NCI-H526 (cell line): Measurements from ENCODE around the gene TMUB1.
A peak's percentile ranks its signal among the peaks of the same experiment; 100 is the strongest.

Experiments used
- DNase-seq, 2 experiments: peaks; one replicate each; lab custom pipeline; 2025; lab: John Stamatoyannopoulos, UW

TMUB1 gene

GRCh38 chr7:151121380-151122170 is 38.3 kb upstream of the TMUB1 start:
- DNase-seq: no peak

DNA sequence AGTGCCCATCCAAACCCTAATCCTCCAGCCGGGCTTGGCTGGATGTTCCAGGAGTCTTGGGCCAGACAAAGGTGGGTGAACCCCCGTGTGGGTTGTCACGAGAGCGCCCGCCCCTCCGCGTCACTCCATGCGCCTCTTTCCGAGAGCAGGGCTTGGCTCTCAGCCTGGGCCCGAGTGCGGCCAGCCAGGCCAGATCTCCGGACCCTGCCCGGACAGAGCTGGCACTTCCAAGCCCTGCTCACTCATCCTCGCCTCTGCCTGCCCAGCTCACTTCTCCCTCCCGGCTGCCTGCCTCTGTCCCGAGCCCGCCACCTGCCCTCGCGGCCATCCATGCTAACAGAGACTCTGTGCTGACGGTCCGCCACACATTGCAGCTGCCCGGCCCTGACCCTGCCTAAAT is 37.6 kb upstream of the TMUB1 start:
- no peak for DNase-seq

DNA sequence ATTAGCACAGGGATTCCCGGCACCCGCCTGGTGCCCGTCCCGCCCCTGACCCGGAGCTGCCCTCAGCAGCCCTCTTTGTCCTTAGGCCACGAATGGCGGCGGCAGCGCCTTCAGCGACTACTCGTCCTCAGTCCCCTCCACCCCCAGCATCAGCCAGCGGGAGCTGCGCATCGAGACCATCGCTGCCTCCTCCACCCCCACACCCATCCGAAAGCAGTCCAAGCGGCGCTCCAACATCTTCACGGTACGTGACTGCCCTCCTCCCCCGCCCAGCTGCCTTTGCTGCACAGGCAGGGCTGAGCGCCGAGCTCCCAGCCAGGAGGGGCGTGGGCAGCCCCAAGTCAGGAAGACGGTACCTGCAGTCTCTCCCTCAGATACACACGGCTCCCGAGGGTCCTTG is 36.6 kb upstream of the TMUB1 start:
- DNase-seq: no peak

DNA sequence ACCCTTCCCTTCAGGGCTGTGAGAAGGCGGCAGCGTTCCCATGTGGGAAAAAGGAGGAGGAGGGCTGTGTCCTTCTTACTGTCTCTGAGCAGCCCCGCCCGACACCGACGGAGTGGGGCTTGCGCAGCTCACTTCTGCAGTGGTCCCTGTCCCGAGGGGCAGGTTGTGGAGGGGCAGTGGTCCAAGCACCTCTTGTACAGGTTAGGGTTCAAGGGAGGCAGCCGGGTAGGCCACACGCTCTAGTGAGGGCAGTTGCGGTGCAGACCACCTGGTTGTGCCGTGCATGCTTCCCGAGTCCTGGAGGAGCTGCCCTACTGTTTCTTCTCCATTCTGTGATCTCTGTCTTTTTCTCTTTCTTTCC is 35.7 kb upstream of the TMUB1 start:
- no peak for DNase-seq

GRCh38 chr7:151118108-151119054 is 35.1 kb upstream of the TMUB1 start:
- DNase-seq: no peak

GRCh38 chr7:151117565-151117964 is 34.3 kb upstream of the TMUB1 start:
- no peak for DNase-seq

- no peak for DNase-seq
Observed at GRCh38 chr7:151116603-151117440, 33.5 kb upstream of the TMUB1 start.

GRCh38 chr7:151115836-151116418 is 32.6 kb upstream of the TMUB1 start:
- DNase-seq: peak in 1 of 2 experiments; percentile 44

DNA sequence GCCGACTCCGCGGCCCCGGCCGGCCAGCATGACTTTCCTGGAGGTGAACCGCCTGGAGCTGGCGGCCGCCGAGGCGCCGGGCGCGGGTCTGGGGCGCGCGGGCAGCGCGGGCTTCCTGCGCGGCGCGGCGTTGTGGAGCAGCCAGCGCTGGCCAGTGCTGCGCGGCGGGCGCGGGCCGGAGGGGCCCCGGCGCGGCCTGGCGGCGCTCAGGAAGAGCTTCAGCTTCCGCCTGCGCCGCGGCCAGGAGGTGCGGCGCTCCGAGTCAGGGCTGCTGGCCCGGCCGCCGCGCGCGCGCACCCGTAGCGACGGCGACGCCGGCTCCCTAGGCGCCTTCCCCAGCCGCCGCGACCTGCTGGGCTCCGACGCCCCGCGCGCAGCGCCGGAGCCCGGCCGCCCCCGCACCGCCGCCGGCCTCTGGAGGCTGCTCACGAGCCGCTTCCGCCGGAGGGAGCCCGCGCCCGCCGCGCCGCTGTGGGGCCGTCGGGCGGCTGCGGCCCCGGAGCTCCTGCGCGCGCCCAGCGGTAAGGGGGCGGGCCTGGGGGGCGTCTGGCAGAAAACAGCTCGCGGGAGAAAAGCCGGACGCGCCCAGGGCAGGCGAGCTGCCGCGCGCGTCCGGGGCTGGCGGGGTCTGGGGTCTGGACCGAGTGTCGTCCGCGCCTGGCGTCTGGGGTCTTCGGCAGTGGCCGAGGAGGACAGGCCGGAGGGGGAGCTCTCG is 32.0 kb upstream of the TMUB1 start:
- no peak for DNase-seq

DNA sequence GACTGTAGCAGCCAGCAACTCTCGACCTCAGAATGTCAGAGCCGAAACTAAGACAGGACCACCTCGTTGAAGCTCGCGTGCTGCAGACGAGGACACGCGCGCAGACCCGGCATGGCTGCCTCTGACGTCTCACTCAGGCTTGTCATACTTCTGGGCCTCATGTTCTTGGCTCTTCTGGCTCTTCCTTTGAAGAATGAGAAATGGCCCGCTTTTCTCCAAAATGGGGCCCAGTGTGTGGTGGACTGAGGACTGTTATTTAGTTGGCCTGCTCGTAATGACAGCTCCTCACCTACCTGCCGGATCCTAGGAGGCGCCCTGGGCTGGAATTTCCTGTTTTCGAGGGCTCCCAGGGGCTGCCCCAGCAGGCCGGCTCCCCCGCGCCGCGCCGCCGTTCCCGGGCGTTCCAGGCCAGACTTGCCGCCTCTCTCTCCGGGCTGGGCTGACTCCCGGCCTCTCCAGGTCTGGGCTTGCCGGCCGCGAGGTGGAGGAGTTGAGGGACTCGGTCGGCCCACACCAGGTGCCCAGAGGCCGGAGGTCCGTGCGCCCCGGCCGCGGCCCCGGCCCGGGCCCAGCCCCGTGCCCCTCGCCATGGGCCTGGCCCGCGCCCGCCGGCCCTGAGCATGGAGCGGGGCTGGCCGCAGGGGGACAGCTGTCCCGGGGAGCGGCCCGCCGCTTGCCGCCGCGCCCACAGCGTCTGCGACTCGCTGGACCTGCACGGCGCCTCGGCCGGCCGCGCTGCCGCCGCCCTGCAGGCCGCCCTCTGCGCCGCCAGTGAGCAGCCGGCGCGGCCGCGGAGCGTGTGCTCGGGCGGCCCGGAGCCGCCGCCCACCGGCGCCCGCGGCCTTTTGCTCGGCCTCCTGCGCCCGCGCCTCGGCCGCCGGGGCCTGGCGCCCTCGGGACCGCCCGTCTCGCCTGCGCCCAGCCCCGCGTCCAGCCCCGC is 31.1 kb upstream of the TMUB1 start:
- DNase-seq: peak in 1 of 2 experiments; percentile 48

- DNase-seq: peak in 1 of 2 experiments; percentile 16
Observed at GRCh38 chr7:151113344-151114150, 30.3 kb upstream of the TMUB1 start.

GRCh38 chr7:151110941-151111645 is 27.8 kb upstream of the TMUB1 start:
- DNase-seq: peak; percentile 26 to 86

- DNase-seq: no peak
Observed at GRCh38 chr7:151110236-151110940, 27.1 kb upstream of the TMUB1 start.

- DNase-seq: no peak
Observed at GRCh38 chr7:151109094-151110048, 26.1 kb upstream of the TMUB1 start.

DNA sequence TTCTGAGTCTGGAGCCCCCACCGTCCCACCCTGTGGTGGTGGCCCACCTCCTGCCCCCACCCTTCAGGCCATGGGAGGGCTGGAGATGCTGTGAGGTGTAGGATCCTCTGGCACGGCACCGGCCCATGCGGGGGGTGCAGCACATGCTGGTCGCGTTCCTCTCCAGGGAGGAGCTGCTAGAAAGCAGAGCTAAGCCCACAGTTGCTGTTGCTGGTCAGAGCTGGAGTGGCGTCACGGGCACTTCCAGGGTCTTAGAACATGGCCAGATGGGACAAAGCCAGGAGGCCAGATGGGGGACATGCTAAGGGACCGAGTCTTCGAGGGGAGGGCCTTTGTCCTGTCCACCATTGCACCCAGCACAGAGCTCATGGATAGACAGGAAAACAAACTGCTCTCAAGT is 24.6 kb upstream of the TMUB1 start:
- no peak for DNase-seq

DNA sequence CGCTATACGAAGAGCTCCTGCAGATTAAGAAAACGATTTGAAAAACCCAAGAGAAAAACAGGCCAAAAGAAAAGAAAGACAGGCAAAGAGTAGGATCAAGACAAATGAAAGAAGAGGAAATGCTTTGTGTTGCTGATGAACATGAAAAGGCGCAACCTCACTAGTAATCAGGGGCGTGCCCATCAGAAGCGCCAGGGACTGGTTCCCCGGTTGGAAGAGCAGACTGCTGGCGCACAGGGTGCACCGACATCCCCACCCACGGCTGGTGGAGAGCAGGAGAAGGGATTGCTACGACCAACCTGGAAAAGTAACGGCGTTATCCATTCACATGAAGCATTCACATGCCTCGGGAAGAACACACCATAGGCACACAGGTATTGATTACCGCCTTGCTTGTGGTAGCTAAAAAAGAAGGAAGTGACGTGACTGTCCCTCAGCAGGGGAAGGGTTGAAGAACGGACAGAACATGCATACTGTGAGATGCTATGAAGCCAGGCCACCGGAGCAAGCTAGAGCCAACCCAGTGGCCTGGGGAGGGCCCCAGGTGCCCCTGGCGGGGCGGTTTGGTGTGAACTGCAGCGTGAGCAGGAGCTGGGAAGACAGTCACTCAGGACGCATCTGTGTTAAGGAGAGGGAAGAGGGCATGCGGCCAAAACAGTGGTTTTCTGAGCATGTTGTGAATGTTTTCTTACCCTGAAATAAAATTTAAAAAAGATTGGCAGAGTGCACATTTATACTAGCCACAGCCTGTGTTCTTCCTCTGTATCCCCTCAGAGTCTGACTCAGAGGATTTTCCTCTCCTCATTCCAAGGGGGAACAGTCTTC is 21.3 kb upstream of the TMUB1 start:
- no peak for DNase-seq
